ENCODE data around the gene RAET1L. TPM values are rescaled to one million over a fixed set of nuclear protein-coding genes. Genes with fewer than 3 reads are reported as not detected.

Gene RAET1L
- total and polyA plus RNA-seq, 5 experiments from 2014 or later: not detected

- Mint-ChIP-seq H3K4me1 (peaks cover 8 to 18% (median 9%) of the 10 kb centered on the region in 4 donors), H3K27me3 (peaks cover 29 to 57% (median 42%) of the 10 kb centered on the region in 5 donors), H3K4me3 (no peak overlapping the region), H3K36me3 (peaks cover 0 to 6% (median 5%) of the 10 kb centered on the region in 3 donors), H3K27ac (no peak overlapping the region), H3K9me3 (no peaks in the 10 kb centered on the region)
- no peak for ATAC-seq
- no peak for DNase-seq
- POLR2A ChIA-PET: no interaction called here
These were observed 33.7 kb upstream of the RAET1L start for GRCh38 chr6:150058986-150059385.

- POLR2A ChIA-PET: no interaction called here
- Mint-ChIP-seq H3K27ac (no peak overlapping the region), H3K4me1 (peaks cover 8 to 18% (median 9%) of the 10 kb centered on the region in 4 donors), H3K4me3 (peak overlapping the region in 1 of 10 donors; percentile 20), H3K9me3 (no peaks in the 10 kb centered on the region), H3K27me3 (peaks cover 29 to 64% (median 45%) of the 10 kb centered on the region in 5 donors), H3K36me3 (peaks cover 0 to 4% (median 3%) of the 10 kb centered on the region in 3 donors)
- ATAC-seq (no peak), DNase-seq (no peak)
These were observed 33.0 kb upstream of the RAET1L start for GRCh38 chr6:150058231-150058792.

GRCh38 chr6:150057501-150057951 lies 32.2 kb upstream of the RAET1L start:
- H3K27me3 Mint-ChIP-seq: peaks cover 34 to 72% (median 51%) of the 10 kb centered on the region in 5 donors
- H3K36me3 Mint-ChIP-seq: peaks cover 0 to 3% (median 2%) of the 10 kb centered on the region in 3 donors
- POLR2A ChIA-PET: no interaction called here
- no peak overlapping the region for H3K4me3 Mint-ChIP-seq
- H3K27ac Mint-ChIP-seq: peak overlapping the region in 1 of 10 donors; percentile 5
- peaks cover 8 to 18% (median 9%) of the 10 kb centered on the region in 4 donors for H3K4me1 Mint-ChIP-seq
- no peak for ATAC-seq
- H3K9me3 Mint-ChIP-seq: no peaks in the 10 kb centered on the region
- no peak for DNase-seq

- H3K4me1 Mint-ChIP-seq: peaks cover 8 to 18% (median 9%) of the 10 kb centered on the region in 4 donors
- DNase-seq (no peak), ATAC-seq (no peak)
- no peaks in the 10 kb centered on the region for H3K9me3 Mint-ChIP-seq
- H3K27ac Mint-ChIP-seq: no peak overlapping the region
- H3K36me3 Mint-ChIP-seq: peaks cover 0 to 2% (median under 1%) of the 10 kb centered on the region in 3 donors
- peaks cover 41 to 78% (median 58%) of the 10 kb centered on the region in 5 donors for H3K27me3 Mint-ChIP-seq
- no peak overlapping the region for H3K4me3 Mint-ChIP-seq
- POLR2A ChIA-PET: no interaction called here
These were observed 31.6 kb upstream of the RAET1L start for GRCh38 chr6:150056916-150057315.

- ATAC-seq: no peak
- peak overlapping the region in 1 of 10 donors; percentile 53 for H3K27ac Mint-ChIP-seq
- no peaks in the 10 kb centered on the region for H3K9me3 Mint-ChIP-seq
- peaks cover 0 to 2% (median 0%) of the 10 kb centered on the region in 3 donors for H3K36me3 Mint-ChIP-seq
- peaks cover 8 to 18% (median 9%) of the 10 kb centered on the region in 4 donors for H3K4me1 Mint-ChIP-seq
- POLR2A ChIA-PET: no interaction called here
- DNase-seq: no peak
- peaks cover 44 to 84% (median 62%) of the 10 kb centered on the region in 5 donors for H3K27me3 Mint-ChIP-seq
- H3K4me3 Mint-ChIP-seq: no peak overlapping the region
These were observed 30.8 kb upstream of the RAET1L start for GRCh38 chr6:150056156-150056555.

- ATAC-seq (no peak), DNase-seq (no peak)
- Mint-ChIP-seq H3K27ac (peak overlapping the region in 1 of 10 donors; percentile 74), H3K4me1 (peaks cover 5 to 15% (median 6%) of the 10 kb centered on the region in 4 donors), H3K27me3 (peaks cover 49 to 88% (median 69%) of the 10 kb centered on the region in 5 donors), H3K4me3 (no peak overlapping the region), H3K9me3 (no peaks in the 10 kb centered on the region), H3K36me3 (peaks cover 0 to 2% (median 0%) of the 10 kb centered on the region in 3 donors)
- POLR2A ChIA-PET: no interaction called here
These were observed 29.8 kb upstream of the RAET1L start for GRCh38 chr6:150055131-150055530.

- no peaks in the 10 kb centered on the region for H3K9me3 Mint-ChIP-seq
- no peak overlapping the region for H3K4me3 Mint-ChIP-seq
- POLR2A ChIA-PET: no interaction called here
- DNase-seq (no peak), ATAC-seq (no peak)
- peaks cover 0 to 2% (median 0%) of the 10 kb centered on the region in 3 donors for H3K36me3 Mint-ChIP-seq
- no peak overlapping the region for H3K27ac Mint-ChIP-seq
- H3K27me3 Mint-ChIP-seq: peaks cover 43 to 72% (median 69%) of the 10 kb centered on the region in 5 donors
- peaks cover 0 to 10% (median under 1%) of the 10 kb centered on the region in 4 donors for H3K4me1 Mint-ChIP-seq
These were observed 28.1 kb upstream of the RAET1L start for GRCh38 chr6:150053450-150053849.

GRCh38 chr6:150050846-150051245 lies 25.5 kb upstream of the RAET1L start:
- peaks cover 6 to 12% (median 8%) of the 10 kb centered on the region in 4 donors for H3K4me1 Mint-ChIP-seq
- H3K27ac Mint-ChIP-seq: no peak overlapping the region
- ATAC-seq (no peak), DNase-seq (no peak)
- H3K36me3 Mint-ChIP-seq: peaks cover 0 to 2% (median 2%) of the 10 kb centered on the region in 3 donors
- H3K9me3 Mint-ChIP-seq: no peaks in the 10 kb centered on the region
- no peak overlapping the region for H3K4me3 Mint-ChIP-seq
- POLR2A ChIA-PET: no interaction called here
- peaks cover 40 to 67% (median 56%) of the 10 kb centered on the region in 5 donors for H3K27me3 Mint-ChIP-seq

GRCh38 chr6:150048099-150048498 lies 22.8 kb upstream of the RAET1L start:
- peaks cover 0 to 2% (median 0%) of the 10 kb centered on the region in 3 donors for H3K36me3 Mint-ChIP-seq
- POLR2A ChIA-PET: no interaction called here
- peaks cover 0 to 12% (median 6%) of the 10 kb centered on the region in 4 donors for H3K4me1 Mint-ChIP-seq
- no peak for DNase-seq
- H3K27me3 Mint-ChIP-seq: peaks cover 29 to 60% (median 39%) of the 10 kb centered on the region in 5 donors
- peak in 1 of 2 donors; percentile 70 for ATAC-seq
- no peak overlapping the region for H3K4me3 Mint-ChIP-seq
- H3K9me3 Mint-ChIP-seq: no peaks in the 10 kb centered on the region
- no peak overlapping the region for H3K27ac Mint-ChIP-seq

- Mint-ChIP-seq H3K4me3 (no peak overlapping the region), H3K9me3 (no peaks in the 10 kb centered on the region), H3K36me3 (peaks cover 0 to 2% (median 0%) of the 10 kb centered on the region in 3 donors), H3K4me1 (peaks cover 0 to 12% (median 6%) of the 10 kb centered on the region in 4 donors), H3K27ac (no peak overlapping the region), H3K27me3 (peaks cover 21 to 56% (median 39%) of the 10 kb centered on the region in 5 donors)
- POLR2A ChIA-PET: no interaction called here
- DNase-seq (no peak), ATAC-seq (no peak)
These were observed 21.6 kb upstream of the RAET1L start for GRCh38 chr6:150046943-150047342.

- Mint-ChIP-seq H3K27me3 (peaks cover 25 to 59% (median 44%) of the 10 kb centered on the region in 5 donors), H3K9me3 (no peaks in the 10 kb centered on the region), H3K4me3 (no peak overlapping the region), H3K27ac (no peak overlapping the region), H3K4me1 (peaks cover 0 to 12% (median 6%) of the 10 kb centered on the region in 4 donors), H3K36me3 (peaks cover 0 to 2% (median 0%) of the 10 kb centered on the region in 3 donors)
- no peak for ATAC-seq
- no peak for DNase-seq
- POLR2A ChIA-PET: no interaction called here
These were observed 19.4 kb upstream of the RAET1L start for GRCh38 chr6:150044621-150045145.

GRCh38 chr6:150043501-150044412 lies 18.4 kb upstream of the RAET1L start:
- Mint-ChIP-seq H3K9me3 (no peaks in the 10 kb centered on the region), H3K27ac (no peak overlapping the region), H3K4me1 (peaks cover 0 to 12% (median 6%) of the 10 kb centered on the region in 4 donors), H3K27me3 (peaks cover 34 to 67% (median 53%) of the 10 kb centered on the region in 5 donors), H3K36me3 (peaks cover 0 to 2% (median 0%) of the 10 kb centered on the region in 3 donors), H3K4me3 (no peak overlapping the region)
- ATAC-seq: no peak
- POLR2A ChIA-PET: no interaction called here
- DNase-seq: no peak

All from naive thymus-derived CD8-positive, alpha-beta T cell (primary cell).